Neutrophil (primary cell): ENCODE data around the gene LSP1.

Experiments used
- H3K27ac ChIP-seq: fragments of 200-600 bp; sonication (generic); 2 replicates; pipeline ENCODE4 v1.5.1; 2016; ENCODE audit warnings: mild to moderate bottlenecking, moderate library complexity
- H3K27me3 ChIP-seq: fragments of 200-600 bp; sonication (generic); 2 replicates; pipeline ENCODE4 v1.6.0; 2016; ENCODE audit warnings: mild to moderate bottlenecking
- H3K36me3 ChIP-seq: fragments of 200-600 bp; sonication (generic); 2 replicates; pipeline ENCODE4 v1.5.1; 2017
- H3K4me1 ChIP-seq, 2 experiments: fragments of 200-600 bp in 1 of 2; sonication (generic) in 1 of 2; 1 replicate in 1 of 2; 2 replicates in 1 of 2; pipeline versions ENCODE4 v1.5.1 to v1.6.1; 2013 to 2016; ENCODE audit warnings: low read depth in 1 of 2, low read length in 1 of 2, mild to moderate bottlenecking in 1 of 2, moderate library complexity in 1 of 2; ENCODE audit not compliant: control insufficient read depth in 1 of 2, insufficient read depth in 1 of 2
- H3K4me3 ChIP-seq, 2 experiments: fragments of 200-600 bp in 1 of 2; sonication (generic) in 1 of 2; 1 replicate in 1 of 2; 2 replicates in 1 of 2; pipeline ENCODE4 v1.5.1; 2013 to 2016; ENCODE audit warnings: low read depth in 1 of 2, low read length in 1 of 2, mild to moderate bottlenecking in 1 of 2, moderate library complexity in 1 of 2
- H3K9me3 ChIP-seq: fragments of 200-600 bp; sonication (generic); 2 replicates; pipeline ENCODE4 v1.5.1; 2016
- CTCF ChIP-seq: fragments of 200-600 bp; sonication (generic); IDR thresholded peaks from 2 replicates; pipeline ENCODE4 v1.5.1; 2016; ENCODE audit warnings: antibody characterized with exemption

LSP1 gene

DNA sequence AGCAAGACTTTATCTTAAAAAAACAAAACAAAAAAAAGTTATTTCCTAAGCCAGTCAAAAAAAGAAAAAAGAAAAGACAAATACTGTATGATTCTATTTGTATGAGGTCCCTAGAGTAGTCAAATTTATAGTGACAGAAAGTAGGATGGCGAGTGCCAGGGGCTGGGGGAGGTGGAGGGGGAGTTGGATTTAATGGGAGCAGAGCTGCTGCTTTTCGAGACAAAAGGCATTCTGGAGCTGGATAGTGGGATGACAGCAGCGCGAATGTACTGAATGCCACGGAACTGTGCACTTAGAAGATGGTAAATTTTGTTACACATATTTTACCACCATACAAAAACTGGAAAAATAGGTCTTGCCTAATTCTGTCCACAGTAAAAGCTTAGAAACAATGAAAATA lies 35.9 kb upstream of the LSP1 start:
- peaks cover 41 to 49% of the 10 kb centered on the region in 2 experiments for H3K4me1 ChIP-seq
- no peak overlapping the region for H3K4me3 ChIP-seq
- H3K27me3 ChIP-seq, result no peaks in the 10 kb centered on the region
- no peaks in the 10 kb centered on the region for H3K36me3 ChIP-seq
- no peaks in the 10 kb centered on the region for H3K9me3 ChIP-seq
- no peak for TF ChIP-seq CTCF
- no peak overlapping the region for H3K27ac ChIP-seq

GRCh38 chr11:1817511-1817910 lies 35.4 kb upstream of the LSP1 start:
- H3K27ac ChIP-seq, result peak overlapping the region; percentile 46
- TF ChIP-seq CTCF, result no peak
- H3K4me3 ChIP-seq, result no peak overlapping the region
- H3K9me3 ChIP-seq, result no peaks in the 10 kb centered on the region
- H3K27me3 ChIP-seq, result no peaks in the 10 kb centered on the region
- H3K4me1 ChIP-seq, result peaks cover 36 to 43% of the 10 kb centered on the region in 2 experiments
- H3K36me3 ChIP-seq, result no peaks in the 10 kb centered on the region

GRCh38 chr11:1819074-1819473 lies 33.8 kb upstream of the LSP1 start:
- H3K9me3 ChIP-seq, result no peaks in the 10 kb centered on the region
- no peaks in the 10 kb centered on the region for H3K27me3 ChIP-seq
- no peak for TF ChIP-seq CTCF
- peaks cover 24 to 33% of the 10 kb centered on the region in 2 experiments for H3K4me1 ChIP-seq
- H3K27ac ChIP-seq, result no peak overlapping the region
- H3K36me3 ChIP-seq, result no peaks in the 10 kb centered on the region
- H3K4me3 ChIP-seq, result no peak overlapping the region

GRCh38 chr11:1820463-1821325 lies 32.2 kb upstream of the LSP1 start:
- H3K4me3 ChIP-seq, result no peak overlapping the region
- H3K4me1 ChIP-seq, result peaks cover 26 to 34% of the 10 kb centered on the region in 2 experiments
- H3K9me3 ChIP-seq, result no peaks in the 10 kb centered on the region
- H3K27ac ChIP-seq, result no peak overlapping the region
- TF ChIP-seq CTCF, result no peak
- no peaks in the 10 kb centered on the region for H3K27me3 ChIP-seq
- H3K36me3 ChIP-seq, result no peaks in the 10 kb centered on the region

GRCh38 chr11:1821562-1821961 lies 31.3 kb upstream of the LSP1 start:
- H3K27ac ChIP-seq, result no peak overlapping the region
- H3K4me1 ChIP-seq, result peaks cover 27 to 31% of the 10 kb centered on the region in 2 experiments
- H3K27me3 ChIP-seq, result no peaks in the 10 kb centered on the region
- TF ChIP-seq CTCF, result no peak
- no peaks in the 10 kb centered on the region for H3K9me3 ChIP-seq
- H3K36me3 ChIP-seq, result no peaks in the 10 kb centered on the region
- H3K4me3 ChIP-seq, result no peak overlapping the region
